C4-2B (cell line): ENCODE measurements around the gene ERC2.

Source experiments
- CTCF ChIP-seq: fragments of 450-650 bp; conservative IDR thresholded peaks from 2 replicates; pipeline ENCODE4 v1.5.1; 2017; ENCODE audit warnings: mild to moderate bottlenecking
- ZFX ChIP-seq: fragments of 450-650 bp; IDR thresholded peaks from 2 replicates; pipeline ENCODE4 v1.6.1; 2017

GRCh38 chr3:56365905-56366640 is 102.2 kb downstream of the ERC2 start:
- TF ChIP-seq CTCF = no peak
- no peak for TF ChIP-seq ZFX
